BLaER1 treated with 17β-estradiol and CSF1 and Interleukin-3, amounts not matched to agents 10 nM and 100 nM (cell line): Measurements from ENCODE around the gene OVCA2.
A peak's percentile ranks its signal among the peaks of the same experiment; 100 is the strongest.

Experiments used
- H3K27ac ChIP-seq, 11 experiments: shearing (Covaris generic); formaldehyde crosslinking; 2 replicates each; pipeline ENCODE4 v1.8.1; 2022
- H3K27me3 ChIP-seq, 11 experiments: shearing (Covaris generic); formaldehyde crosslinking; 2 replicates each; pipeline ENCODE4 v1.8.1; 2022
- H3K36me3 ChIP-seq, 11 experiments: shearing (Covaris generic); formaldehyde crosslinking; 2 replicates each; pipeline ENCODE4 v1.8.1; 2022
- H3K4me1 ChIP-seq, 10 experiments: shearing (Covaris generic); formaldehyde crosslinking; 2 replicates each; pipeline ENCODE4 v1.8.1; 2022
- H3K4me2 ChIP-seq, 11 experiments: shearing (Covaris generic); formaldehyde crosslinking; 2 replicates each; pipeline ENCODE4 v1.8.1; 2022
- H3K4me3 ChIP-seq, 10 experiments: shearing (Covaris generic); formaldehyde crosslinking; 2 replicates each; pipeline ENCODE4 v1.8.1; 2022
- H3K9ac ChIP-seq, 11 experiments: shearing (Covaris generic); formaldehyde crosslinking; 2 replicates each; pipeline ENCODE4 v1.8.1; 2022
- H3K9me3 ChIP-seq, 11 experiments: shearing (Covaris generic); formaldehyde crosslinking; replicated peaks in 1 of 11; 2 replicates each; pipeline ENCODE4 v1.8.1; 2022
- H4K20me1 ChIP-seq, 11 experiments: shearing (Covaris generic); formaldehyde crosslinking; 2 replicates each; pipeline ENCODE4 v1.8.1; 2022
- Cebpa-rat ChIP-seq, 11 experiments: shearing (Covaris generic); IDR thresholded peaks; 2 replicates each; pipeline ENCODE4 v1.8.1; 2022

OVCA2 gene

DNA sequence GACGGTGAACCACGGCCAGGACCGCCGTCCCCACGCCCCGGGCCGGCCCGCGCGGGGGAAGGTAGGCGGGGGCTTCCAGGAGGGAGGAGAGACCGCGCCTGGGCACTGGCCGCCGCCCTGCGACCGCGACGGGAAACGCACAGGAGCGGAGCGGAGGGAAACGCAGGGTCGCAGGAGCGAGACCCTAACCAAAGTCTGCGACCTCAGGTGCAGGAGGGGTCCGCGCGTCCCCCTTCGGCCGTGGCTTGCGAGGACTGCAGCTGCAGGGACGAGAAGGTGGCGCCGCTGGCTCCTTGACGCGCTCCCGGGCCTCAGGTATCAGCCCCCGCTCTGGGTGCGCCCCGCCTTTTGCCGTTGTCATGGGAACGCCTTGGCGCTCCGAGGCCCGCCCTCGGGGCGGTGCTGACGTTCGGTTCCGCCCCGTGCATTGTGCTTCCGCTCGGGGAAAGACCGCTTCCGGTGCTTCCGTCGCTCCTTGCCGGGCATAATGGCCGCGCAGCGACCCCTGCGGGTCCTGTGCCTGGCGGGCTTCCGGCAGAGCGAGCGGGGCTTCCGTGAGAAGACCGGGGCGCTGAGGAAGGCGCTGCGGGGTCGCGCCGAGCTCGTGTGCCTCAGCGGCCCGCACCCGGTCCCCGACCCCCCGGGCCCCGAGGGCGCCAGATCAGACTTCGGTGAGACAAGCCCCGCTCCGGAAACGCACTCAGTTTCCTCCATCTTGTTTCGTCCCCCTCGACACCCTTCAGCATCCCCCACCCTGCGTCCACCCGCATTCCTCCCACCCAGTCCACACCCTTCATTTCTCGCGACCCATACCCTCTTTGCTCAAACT, at the start of gene OVCA2:
Gene OVCA2 (plus strand): TSS at position 462 of the 829 bp plus-strand sequence. CDS start 26 bp downstream, at position 488.
- peak within 1 kb of the TSS; percentile 90 to 99 (median 96) for H3K4me2 ChIP-seq
- peak within 1 kb of the TSS; percentile 73 to 90 (median 78) for H3K4me3 ChIP-seq
- H4K20me1 ChIP-seq, result peaks cover 0 to 23% (median 11%) of the 10 kb centered on the region in 11 experiments; a peak in 10 of 22 replicates
- no peaks in the 10 kb centered on the region for H3K27me3 ChIP-seq
- TF ChIP-seq Cebpa-rat (IDR thresholded peaks at IDR 0.05), result no peak
- no peaks in the 10 kb centered on the region for H3K9me3 ChIP-seq
- H3K4me1 ChIP-seq, result peaks cover 22 to 34% (median 28%) of the 10 kb centered on the region in 10 experiments
- H3K27ac ChIP-seq, result peak within 1 kb of the TSS; percentile 88 to 96 (median 93)
- H3K36me3 ChIP-seq, result peaks cover 24 to 66% (median 46%) of the 10 kb centered on the region in 11 experiments
- H3K9ac ChIP-seq, result peak within 1 kb of the TSS; percentile 87 to 95 (median 94)

DNA sequence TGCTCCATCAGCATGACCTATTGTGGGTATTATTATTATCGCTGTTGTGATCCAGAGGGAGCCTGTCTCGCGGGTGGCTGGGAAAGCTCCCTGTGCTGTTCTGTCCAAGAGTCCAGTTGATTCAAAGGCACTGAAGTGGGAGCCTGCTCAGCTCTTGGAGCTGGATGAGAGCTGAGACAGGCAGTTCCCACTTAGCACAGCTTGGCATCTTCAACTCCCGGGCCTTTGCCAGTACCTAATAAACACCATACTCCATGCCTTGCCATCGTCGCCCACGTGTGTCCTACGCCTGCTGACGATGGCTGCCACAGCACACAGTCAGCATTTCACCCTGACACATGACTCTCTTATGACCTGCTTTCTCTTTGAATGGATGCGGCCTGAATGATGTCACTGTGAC, 49.3 kb upstream of the OVCA2 start:
- H3K27ac ChIP-seq, result no peak overlapping the region
- peak overlapping the region in 1 of 11 experiments; percentile 15; a peak in 1 of 22 replicates for H3K4me2 ChIP-seq
- H4K20me1 ChIP-seq, result peaks cover 0 to 43% (median 0%) of the 10 kb centered on the region in 11 experiments; a peak in 4 of 22 replicates
- H3K4me3 ChIP-seq, result no peak overlapping the region
- no peak overlapping the region for H3K9ac ChIP-seq
- no peak for TF ChIP-seq Cebpa-rat (IDR thresholded peaks at IDR 0.05)
- peaks cover 8 to 32% (median 19%) of the 10 kb centered on the region in 10 experiments; a peak in 19 of 20 replicates for H3K4me1 ChIP-seq
- H3K9me3 ChIP-seq, result no peaks in the 10 kb centered on the region
- no peaks in the 10 kb centered on the region; a peak in 1 of 22 replicates for H3K36me3 ChIP-seq
- H3K27me3 ChIP-seq, result no peaks in the 10 kb centered on the region

DNA sequence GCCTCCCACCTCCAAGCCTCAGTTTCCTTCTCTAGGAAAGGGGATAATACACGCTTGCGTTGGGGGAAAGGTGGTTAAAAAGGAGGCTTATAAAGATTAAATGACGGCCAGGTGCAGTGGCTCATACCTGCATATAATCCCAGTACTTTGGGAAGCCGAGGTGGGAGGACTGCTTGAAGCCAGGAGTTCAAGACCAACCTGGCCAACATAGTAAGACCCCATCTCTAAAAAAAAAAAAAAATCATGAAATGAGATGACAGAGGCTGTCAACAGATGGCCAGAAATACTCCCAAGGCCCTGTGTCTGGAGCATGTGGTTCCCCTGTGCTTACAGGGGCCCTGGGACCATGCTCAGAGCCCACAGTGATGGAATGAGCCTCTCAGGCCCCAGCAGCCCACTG, 47.1 kb upstream of the OVCA2 start:
- Histone ChIP-seq H3K27me3 (peaks cover 0 to 6% (median 0%) of the 10 kb centered on the region in 11 experiments; a peak in 6 of 22 replicates), H3K9me3 (no peaks in the 10 kb centered on the region), H3K36me3 (no peaks in the 10 kb centered on the region; a peak in 1 of 22 replicates), H3K4me3 (no peak overlapping the region), H3K27ac (no peak overlapping the region), H4K20me1 (peaks cover 0 to 33% (median 0%) of the 10 kb centered on the region in 11 experiments; a peak in 4 of 22 replicates), H3K4me1 (peaks cover 15 to 48% (median 30%) of the 10 kb centered on the region in 10 experiments), H3K4me2 (no peak overlapping the region), H3K9ac (no peak overlapping the region)
- TF ChIP-seq Cebpa-rat (IDR thresholded peaks at IDR 0.05), result no peak

DNA sequence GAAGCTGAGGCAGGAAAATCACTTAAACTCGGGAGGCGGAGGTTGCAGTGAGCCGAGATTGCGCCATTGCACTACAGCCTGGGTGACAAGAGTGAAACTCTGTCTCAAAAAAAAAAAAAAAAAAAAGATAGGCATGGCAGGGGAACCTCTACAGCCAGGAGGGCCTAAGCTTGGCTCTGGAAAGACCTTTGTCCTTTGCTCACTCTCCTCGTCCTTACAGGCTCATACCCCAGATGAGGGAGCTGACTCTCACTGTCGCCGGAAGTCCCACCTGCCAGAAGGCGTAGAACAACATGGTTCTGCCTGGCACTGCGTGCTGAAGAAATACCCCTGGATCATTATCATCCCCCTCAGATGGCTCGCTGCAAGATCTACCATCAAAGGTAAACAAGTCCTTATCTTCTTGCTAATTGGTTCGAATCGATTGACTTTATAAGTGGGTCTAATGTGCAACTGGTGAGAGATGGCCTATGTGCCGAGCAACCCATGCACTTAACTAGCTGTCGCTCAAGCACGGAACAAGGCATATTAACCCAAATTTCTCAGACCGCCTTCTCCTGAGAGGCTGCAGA, 46.4 kb upstream of the OVCA2 start:
- TF ChIP-seq Cebpa-rat (IDR thresholded peaks at IDR 0.05), result no peak
- H3K9me3 ChIP-seq, result no peaks in the 10 kb centered on the region
- peaks cover 0 to 6% (median 0%) of the 10 kb centered on the region in 11 experiments; a peak in 6 of 22 replicates for H3K27me3 ChIP-seq
- H4K20me1 ChIP-seq, result peaks cover 0 to 33% (median 0%) of the 10 kb centered on the region in 11 experiments; a peak in 5 of 22 replicates
- H3K4me2 ChIP-seq, result peak overlapping the region in 2 of 11 experiments; percentile 12 to 15; a peak in 1 of 22 replicates
- H3K27ac ChIP-seq, result no peak overlapping the region
- H3K4me1 ChIP-seq, result peaks cover 22 to 55% (median 37%) of the 10 kb centered on the region in 10 experiments
- H3K9ac ChIP-seq, result no peak overlapping the region
- H3K4me3 ChIP-seq, result no peak overlapping the region
- H3K36me3 ChIP-seq, result no peaks in the 10 kb centered on the region; a peak in 1 of 22 replicates

DNA sequence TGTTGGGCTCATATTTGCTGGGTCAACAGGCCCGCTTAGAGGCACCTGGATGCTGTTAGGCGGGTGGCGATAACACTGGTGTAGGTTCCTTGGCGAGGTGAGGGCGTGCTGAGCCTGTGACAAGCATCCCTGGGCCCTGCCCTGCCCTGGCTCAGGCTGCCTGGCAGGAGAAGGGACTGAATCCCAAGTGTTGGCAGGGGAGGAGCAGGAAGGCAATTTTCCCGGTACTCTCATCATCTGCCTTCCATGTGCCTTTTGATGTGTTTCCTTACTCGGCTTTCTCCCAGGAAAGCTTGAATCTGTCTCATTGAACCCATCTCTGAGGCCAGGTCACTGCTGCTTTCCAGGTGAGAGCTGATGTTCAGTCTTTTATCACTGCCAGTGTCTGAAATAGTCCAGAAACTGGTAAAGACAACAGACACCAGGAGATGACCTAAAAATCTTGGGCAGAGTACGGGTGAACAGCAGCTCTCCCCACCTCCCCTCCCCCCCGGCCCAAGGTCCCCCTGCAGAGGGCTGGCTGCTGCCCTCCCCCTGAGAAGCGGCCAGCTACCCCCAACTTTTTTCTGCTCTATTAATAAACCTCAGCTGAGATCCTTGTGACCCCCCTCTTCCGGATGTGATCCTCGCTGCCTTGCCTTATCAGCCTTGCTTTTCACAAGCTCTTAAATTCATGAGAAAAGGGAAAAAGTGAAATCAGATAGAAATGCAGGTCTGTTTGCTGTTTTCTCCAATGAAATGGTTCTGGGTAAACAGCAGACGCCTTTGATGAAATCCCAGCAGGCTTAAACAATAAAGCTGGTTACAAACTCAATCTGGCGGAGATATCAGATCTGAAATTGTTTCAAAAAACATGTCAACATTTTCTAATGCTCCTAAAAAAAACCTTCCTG, 45.7 kb upstream of the OVCA2 start:
- H3K4me2 ChIP-seq, result peak overlapping the region in 8 of 11 experiments; percentile 3 to 66 (median 57); a peak in 14 of 22 replicates
- peak overlapping the region in 1 of 11 experiments; percentile 17; a peak in 1 of 22 replicates for H3K27ac ChIP-seq

DNA sequence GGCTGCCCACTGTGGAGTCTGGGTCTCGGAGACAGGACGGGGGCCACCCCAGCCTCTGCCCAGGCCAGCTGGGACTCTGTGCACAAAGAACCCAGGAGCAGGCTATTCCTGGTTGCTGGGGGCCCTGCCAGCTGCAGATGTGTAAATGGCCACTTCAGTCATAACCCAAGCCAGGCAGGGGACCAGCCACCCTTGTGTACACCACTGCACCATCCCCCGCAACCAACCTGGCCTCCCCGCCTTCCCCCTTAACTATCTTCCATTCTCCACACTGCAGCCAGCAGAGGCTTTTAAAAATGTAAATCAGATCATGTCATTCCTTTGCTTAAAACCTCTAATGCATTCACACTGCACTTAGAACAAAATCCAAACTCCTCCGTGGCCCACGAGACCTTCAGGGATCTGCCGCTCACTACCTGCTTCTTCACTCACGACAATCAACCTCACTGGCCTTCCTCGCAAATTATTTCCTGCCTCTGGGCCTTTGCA, 45.0 kb upstream of the OVCA2 start:
- TF ChIP-seq Cebpa-rat (IDR thresholded peaks at IDR 0.05), result no peak
- Histone ChIP-seq H3K4me1 (peaks cover 26 to 64% (median 48%) of the 10 kb centered on the region in 10 experiments), H3K27ac (peak overlapping the region in 1 of 11 experiments; percentile 17; a peak in 1 of 22 replicates), H3K4me2 (peak overlapping the region in 8 of 11 experiments; percentile 3 to 66 (median 57); a peak in 14 of 22 replicates), H3K27me3 (peaks cover 0 to 6% (median 0%) of the 10 kb centered on the region in 11 experiments; a peak in 6 of 22 replicates), H3K9ac (peak overlapping the region in 4 of 11 experiments; percentile 19 to 39 (median 30); a peak in 3 of 22 replicates), H3K36me3 (no peaks in the 10 kb centered on the region; a peak in 1 of 22 replicates), H4K20me1 (peaks cover 0 to 33% (median 0%) of the 10 kb centered on the region in 11 experiments; a peak in 5 of 22 replicates), H3K4me3 (no peak overlapping the region), H3K9me3 (no peaks in the 10 kb centered on the region)

More for the DNA sequence above, 45.7 kb upstream of the OVCA2 start:
- no peaks in the 10 kb centered on the region; a peak in 1 of 22 replicates for H3K36me3 ChIP-seq
- peak overlapping the region in 4 of 11 experiments; percentile 19 to 39 (median 30); a peak in 3 of 22 replicates for H3K9ac ChIP-seq
- H3K27me3 ChIP-seq, result peaks cover 0 to 6% (median 0%) of the 10 kb centered on the region in 11 experiments; a peak in 6 of 22 replicates
- no peak overlapping the region for H3K4me3 ChIP-seq
- peaks cover 0 to 33% (median 0%) of the 10 kb centered on the region in 11 experiments; a peak in 5 of 22 replicates for H4K20me1 ChIP-seq
- H3K9me3 ChIP-seq, result no peaks in the 10 kb centered on the region
- TF ChIP-seq Cebpa-rat (IDR thresholded peaks at IDR 0.05), result no peak
- peaks cover 26 to 61% (median 42%) of the 10 kb centered on the region in 10 experiments for H3K4me1 ChIP-seq

DNA sequence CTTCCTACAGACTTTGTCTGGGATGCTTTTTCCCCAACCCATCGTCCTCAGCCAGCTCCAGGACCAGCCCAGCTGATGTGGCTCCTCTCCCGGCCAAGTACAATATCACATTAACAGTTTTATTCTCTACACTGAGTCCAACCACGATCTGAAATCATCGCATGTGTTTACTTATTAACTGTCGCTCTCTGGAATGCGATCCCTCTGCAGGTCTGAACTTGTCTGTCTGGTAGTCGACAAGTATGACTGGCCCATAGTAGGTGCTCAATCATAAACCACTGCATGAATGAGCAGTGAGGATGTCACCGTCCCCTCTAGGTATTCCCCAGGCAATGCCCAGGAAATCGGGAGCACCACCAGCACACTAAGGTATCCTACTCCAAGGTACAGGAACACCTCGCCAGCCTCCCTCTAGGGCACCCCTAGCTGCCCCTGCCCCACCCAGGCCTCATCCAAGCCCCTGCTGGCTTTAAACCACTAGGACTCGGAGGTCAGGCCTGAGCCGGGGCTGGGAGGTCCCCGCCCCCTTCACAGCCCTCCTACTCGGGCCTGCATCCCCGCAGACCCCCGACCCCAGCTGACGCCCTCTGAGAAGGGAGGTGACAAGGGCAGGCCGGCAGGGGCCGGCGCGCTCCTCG, 44.4 kb upstream of the OVCA2 start:
- Histone ChIP-seq H3K4me3 (no peak overlapping the region), H3K4me2 (peak overlapping the region in 8 of 11 experiments; percentile 3 to 66 (median 57); a peak in 12 of 22 replicates)
- no peak for TF ChIP-seq Cebpa-rat (IDR thresholded peaks at IDR 0.05)

More for the DNA sequence above, 44.4 kb upstream of the OVCA2 start:
- H3K36me3 ChIP-seq, result no peaks in the 10 kb centered on the region; a peak in 1 of 22 replicates
- peaks cover 0 to 33% (median 0%) of the 10 kb centered on the region in 11 experiments; a peak in 5 of 22 replicates for H4K20me1 ChIP-seq
- H3K27ac ChIP-seq, result no peak overlapping the region
- peaks cover 32 to 68% (median 54%) of the 10 kb centered on the region in 10 experiments for H3K4me1 ChIP-seq
- no peaks in the 10 kb centered on the region for H3K9me3 ChIP-seq
- H3K9ac ChIP-seq, result no peak overlapping the region
- peaks cover 0 to 6% (median 0%) of the 10 kb centered on the region in 11 experiments; a peak in 6 of 22 replicates for H3K27me3 ChIP-seq
